Muscle of arm (tissue), 12 donors: ENCODE data around the gene CNFN. TPM values are rescaled to one million over a fixed set of nuclear protein-coding genes. Genes with fewer than 3 reads are reported as not detected.

Experiments
- DNase-seq: peaks from one replicate; pipeline ENCODE4 v3.0.0-alpha.2; 2013
- polyA plus RNA-seq, 12 donors: library from polyadenylated mRNA; unstranded; fragments of 120-200 nt; gene quantifications; one replicate each; pipeline ENCODE4 v1.2.1, GENCODE V29; 2013; ENCODE audit not compliant: insufficient read length in 12 of 12

Gene CNFN
- polyA plus RNA-seq, 12 donors: 0.47 to 4.1 (median 0.61) TPM; not detected in 7

- no peak for DNase-seq
Observed at GRCh38 chr19:42410371-42410770, 20.3 kb upstream of the CNFN start.

DNA sequence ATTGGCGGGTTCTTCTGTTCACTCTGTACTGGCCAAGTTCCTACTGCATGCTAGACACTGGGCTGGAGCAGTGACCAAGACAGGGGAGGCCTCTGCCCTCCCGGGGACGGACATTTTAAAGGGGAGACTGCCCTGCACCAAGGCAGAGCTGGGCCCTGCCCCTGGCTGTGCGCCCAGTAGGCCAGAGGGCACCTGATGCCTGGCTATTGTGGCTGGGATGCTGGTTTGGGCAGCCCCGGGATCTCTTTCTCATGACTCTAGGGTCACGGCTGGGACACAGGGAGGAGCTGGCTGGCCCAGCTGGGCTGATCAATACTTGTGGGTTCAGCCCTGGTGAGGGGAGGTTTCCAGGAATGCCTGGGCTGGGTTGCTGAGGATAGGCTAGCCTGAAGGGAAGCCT lies 19.4 kb upstream of the CNFN start:
- no peak for DNase-seq

GRCh38 chr19:42407816-42408175 lies 17.7 kb upstream of the CNFN start:
- DNase-seq: no peak

- DNase-seq: no peak
Observed at GRCh38 chr19:42407085-42407815, 17.2 kb upstream of the CNFN start.

GRCh38 chr19:42406111-42406510 lies 16.0 kb upstream of the CNFN start:
- no peak for DNase-seq

- no peak for DNase-seq
Observed at GRCh38 chr19:42403586-42403985, 13.5 kb upstream of the CNFN start.

DNA sequence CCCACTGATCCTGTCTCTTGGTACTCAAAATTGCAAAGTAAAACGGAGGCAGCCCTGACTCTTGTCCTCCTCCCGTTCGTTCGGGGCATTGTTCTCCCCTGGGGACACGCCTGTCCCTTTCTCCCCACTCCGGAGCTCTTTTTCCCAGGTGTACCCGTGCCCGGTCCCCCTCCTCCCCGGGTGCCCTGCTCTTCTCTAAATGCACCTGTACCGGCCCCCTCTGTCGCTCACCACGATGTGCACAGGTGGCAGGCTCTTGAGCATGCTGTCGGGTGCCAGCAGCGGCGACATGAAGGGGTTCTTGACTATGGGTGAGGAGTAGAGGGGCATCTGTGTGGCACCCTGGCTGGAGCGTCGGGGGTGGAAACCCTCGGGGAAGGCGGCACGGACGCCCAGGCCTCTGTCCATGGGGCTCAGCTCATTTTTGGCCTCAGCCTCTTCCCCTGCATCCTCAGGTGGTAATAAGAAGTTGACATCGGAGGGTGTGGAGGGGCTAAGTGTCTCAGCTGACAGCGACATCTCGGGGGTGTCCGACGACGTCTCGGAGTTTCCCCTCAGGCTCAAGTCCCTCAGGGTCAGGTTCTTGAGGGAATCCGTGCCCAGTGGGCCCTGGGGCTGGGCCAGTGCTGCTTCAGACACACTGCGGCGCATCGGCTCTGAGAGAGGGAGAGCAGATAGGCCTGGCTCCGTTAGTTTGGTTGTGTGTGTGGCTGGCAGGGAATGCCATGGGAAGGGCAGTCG lies 12.4 kb upstream of the CNFN start:
- no peak for DNase-seq

GRCh38 chr19:42401365-42402303 lies 11.5 kb upstream of the CNFN start:
- DNase-seq: peak; percentile 86

DNA sequence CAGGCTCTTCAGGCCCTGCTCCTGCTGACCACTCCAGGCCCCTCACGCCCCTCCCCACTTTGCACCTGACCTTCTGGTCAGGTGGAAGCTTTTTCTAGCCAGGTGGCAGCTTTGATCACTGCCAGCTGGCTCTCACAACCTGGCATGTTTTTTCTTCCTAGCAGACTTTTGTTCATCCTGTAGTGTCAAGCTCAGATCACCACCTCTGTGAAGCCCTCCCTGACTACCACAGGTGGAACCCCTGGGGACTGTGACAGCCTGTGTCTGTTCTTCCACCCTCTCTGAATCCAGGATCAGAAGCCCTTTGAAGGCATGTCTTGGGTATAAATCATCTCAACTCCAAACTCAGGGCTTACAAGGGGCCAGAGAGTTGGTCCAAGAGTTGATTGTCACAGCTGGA lies 10.3 kb upstream of the CNFN start:
- no peak for DNase-seq

DNA sequence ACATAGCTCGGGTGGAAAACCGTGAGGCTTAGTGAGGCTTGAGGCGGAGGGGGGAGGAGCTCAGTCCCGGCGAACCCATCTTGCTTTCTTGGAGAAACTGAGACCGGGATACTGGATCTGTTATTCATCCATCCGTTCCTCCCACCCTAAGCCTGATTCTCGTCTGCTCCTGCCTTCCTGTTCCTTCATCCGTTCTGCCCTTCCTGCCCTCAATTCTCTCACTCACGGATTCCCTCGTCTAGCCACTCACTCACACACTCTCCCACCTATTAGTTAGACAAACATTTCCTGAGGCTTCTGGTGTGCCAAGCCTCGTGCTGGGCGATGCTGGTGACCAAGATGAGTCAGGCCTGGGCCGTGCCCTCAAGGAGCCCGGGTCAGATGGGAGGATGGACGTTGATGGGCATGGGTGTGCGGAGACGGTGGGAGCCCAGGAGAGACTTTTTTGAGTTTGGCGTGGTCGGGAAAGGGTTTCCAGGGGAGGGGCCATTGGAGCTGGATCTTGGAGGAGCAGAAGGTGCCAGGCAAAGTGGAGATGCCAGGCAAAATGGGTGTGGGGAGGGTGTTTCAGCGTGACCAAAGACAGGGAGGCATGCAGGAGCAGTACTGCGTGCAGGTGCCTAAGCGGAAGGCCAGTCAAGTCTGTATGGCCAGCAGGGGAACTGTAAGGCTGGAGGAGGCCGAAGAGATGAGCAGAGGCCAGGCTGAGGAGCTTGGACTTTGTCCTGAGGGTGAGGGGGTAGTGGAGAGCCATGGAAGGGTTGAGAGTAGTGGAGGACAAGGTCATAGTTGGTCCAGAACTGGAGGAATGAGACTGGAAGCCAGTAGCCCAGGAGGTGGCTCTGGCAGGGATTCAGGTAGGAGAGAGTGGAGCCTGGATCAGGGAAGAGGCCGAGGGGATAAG lies 7.4 kb upstream of the CNFN start:
- no peak for DNase-seq

DNA sequence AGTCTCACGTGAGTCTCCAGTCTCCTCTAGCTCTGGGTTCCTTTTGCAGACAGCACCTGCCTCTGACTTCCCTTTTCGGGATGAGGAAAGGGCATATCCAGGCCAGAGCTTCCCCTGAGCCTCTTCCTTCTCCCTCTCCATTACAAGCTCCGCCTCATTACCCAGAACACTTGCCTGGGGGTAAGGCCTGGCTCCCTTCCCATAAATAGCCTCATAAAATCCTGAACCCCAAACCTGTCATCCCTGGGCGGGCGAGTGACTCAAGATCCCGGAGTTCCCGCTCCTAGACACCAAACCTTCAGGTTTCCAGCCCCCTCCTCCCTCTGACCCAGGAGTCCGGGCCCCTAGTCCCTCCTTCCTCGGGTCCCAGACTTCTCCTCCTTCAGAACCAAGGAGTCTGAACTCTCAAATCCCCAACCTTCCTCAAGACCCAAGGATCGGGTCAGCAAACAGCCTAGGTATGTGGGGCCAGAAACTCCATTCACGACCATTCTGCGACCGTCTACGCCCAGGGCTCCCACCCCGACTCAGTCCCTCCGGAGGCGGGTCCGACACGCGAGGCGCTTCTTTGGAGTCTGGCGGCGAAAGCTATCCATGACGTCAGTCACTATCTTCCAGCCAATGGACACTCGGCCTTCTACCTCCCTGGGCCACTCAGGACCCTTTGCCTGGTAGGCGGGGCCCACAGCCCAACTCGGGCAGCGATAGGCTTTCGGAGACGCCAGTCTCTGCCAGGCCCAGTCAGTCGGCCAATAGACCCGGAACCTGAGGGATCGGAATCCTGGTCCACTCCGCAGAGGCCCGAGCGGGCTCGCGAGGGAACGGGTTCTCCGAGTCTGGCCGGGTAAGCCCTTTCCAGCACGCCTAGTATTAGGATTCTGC lies 6.5 kb upstream of the CNFN start:
- DNase-seq: peak; percentile 99

GRCh38 chr19:42394751-42395150 lies 4.7 kb upstream of the CNFN start:
- DNase-seq: no peak

- no peak for DNase-seq
Observed at GRCh38 chr19:42392165-42392564, 2.1 kb upstream of the CNFN start.

- DNase-seq: no peak
Observed at GRCh38 chr19:42388851-42389489, 1.1 kb downstream of the CNFN start.

DNA sequence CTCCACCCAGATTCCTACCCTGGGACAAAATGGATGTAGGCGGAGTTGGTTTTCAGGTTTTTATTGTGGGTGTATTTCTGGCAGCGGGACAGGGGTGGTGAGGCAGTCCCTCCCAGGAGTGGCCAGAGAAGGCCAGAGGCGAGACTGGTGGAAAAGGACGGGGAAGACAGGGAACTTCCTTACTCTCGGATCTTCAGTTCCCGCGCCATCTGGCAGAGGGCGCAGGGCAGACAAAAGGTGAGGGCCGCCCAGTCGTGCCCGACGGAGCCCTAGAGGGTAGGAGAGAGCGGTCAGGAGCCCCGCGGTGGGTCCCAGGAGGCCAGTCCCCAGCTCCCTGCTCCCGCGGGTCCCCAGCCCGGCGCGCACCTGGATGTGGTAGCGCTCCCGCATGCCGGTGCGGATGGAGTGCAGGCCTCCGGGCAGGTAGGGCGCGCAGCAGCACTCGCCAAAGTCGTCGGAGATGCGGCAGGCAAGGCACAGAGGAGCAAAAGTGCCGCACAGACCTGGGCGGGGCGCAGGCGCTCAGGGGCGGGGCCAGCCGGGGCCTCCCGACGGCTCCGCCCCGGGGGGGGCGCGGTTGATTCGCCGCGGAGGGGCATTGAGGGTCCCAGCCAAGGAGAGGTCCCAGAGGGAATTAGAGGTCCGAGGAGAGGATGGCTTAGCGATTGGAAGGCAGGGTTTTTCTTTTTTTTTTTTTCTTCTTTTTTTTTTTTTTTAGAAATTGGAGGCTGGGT lies 3.0 kb downstream of the CNFN start:
- DNase-seq: no peak

DNA sequence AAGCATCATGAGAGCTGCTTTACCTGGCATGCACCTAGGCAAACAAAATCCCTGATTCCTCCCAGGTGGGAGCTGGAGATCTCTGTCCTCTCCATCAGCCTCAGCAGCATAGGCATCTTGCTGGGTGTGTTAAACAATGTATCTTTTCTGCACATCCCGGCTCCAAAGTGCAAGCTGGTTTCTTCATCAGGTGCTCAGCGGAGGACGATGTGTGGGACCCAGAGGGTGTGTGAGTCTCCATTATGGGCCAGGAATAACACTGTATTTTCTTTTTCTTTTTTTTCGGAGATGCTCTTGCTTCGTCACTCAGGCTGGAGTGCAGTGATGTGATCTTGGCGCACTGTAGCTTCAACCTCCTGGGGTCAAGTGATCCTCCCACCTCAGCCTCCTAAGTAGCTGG lies 9.9 kb downstream of the CNFN start:
- no peak for DNase-seq

DNA sequence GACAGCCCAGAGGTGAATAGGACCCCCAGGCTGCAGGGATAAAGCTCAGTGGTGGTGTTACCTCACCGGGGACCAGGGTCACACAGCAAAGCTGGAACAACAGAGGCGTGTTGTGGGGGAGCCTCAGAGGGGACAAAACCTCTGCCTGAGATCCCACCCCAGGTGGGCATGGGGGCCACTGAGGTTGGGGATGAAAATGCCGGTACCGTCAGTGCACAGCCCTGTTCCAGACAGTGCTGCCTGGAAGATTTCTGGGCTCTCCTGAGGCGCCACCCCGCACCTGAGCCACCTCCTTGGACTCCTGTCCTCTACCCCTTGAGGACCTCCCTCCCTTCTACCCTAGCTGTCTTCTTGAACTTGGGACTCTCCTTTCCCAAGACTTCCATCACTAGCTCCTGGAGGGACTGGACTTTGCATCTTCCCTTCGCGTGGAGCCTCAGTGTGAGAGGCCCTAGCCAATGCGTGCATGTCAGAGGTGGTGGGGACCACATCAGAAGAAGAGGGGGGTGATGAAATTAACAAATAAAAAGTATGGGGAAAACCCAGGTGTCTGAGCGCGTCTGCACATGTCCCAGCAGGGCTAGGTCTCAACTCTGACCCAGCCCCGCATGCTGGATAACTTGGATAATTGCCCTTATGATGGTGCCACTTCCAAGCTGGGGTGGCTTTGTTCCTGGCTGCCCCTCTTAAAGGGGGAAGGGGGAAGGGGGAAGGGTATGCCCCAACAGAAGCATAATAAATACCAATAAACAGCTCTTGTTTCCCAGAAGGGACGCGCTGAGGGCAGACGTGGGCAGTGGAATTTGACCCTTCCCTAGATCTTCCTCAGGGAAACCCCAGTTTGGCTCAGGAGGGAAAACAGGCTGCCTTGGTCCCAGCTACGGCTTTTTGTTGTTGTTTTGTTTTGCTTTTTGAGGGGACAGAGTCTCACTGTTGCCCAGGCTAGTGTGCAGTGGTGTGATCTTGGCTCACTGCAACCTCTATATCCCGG lies 11.6 kb downstream of the CNFN start:
- no peak for DNase-seq

- no peak for DNase-seq
Observed at GRCh38 chr19:42376177-42376555, 13.9 kb downstream of the CNFN start.
